Adrenal gland (tissue), 5 donors: Measurements from ENCODE around the gene TMEM252.

Source experiments
- POLR2A ChIP-seq, 2 donors: fragments of 450-650 bp; IDR thresholded peaks; one replicate each; pipeline ENCODE4 v1.6.1; 2017; ENCODE audit warnings: antibody characterized with exemption in 2 of 2, mild to moderate bottlenecking in 2 of 2, moderate library complexity in 1 of 2
- TF ChIP-seq, protein P1 (sequence below), 6 experiments: fragments of 450-650 bp in 4 of 6; fragments of 200-600 bp in 2 of 6; sonication (generic) in 1 of 6; IDR thresholded peaks; 1 replicate in 5 of 6; 2 replicates in 1 of 6; pipeline versions ENCODE4 v1.5.1 to v1.8.0; 2016 to 2021; ENCODE audit warnings: antibody characterized with exemption in 6 of 6, mild to moderate bottlenecking in 2 of 6, moderate library complexity in 1 of 6
- donor health status: DM: no; HTN: no; CAD: no.

DNA sequence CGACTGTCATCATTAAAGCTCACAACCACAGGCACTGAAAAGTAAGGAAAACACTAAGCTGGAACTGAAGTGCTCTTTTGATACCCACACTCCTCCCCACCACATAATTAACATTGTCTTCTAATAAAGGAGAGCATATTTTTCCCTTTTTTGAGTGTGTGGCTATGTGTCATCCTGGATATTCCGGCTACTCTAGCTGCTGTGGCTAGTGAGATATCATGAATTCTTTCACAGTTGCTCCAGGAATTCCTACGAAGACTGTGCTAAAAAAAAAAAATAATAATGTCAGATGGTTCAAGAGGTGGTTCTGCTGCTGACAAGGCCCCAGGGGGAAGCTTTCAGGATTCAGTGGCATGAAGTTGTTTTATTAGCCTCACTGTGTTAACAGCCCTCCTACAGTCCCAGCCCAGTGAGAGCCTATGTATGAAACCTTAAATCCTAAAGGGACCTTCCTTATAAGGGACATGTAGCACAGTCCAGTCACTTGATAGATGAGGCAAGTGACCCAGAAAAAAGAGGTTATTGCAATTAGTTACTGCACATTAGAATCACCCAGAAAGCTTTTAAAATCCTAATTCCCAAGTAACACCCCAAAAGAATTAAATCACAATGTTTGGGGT lies 46.6 kb downstream of the TMEM252 start:
- TF ChIP-seq, protein P1, sequence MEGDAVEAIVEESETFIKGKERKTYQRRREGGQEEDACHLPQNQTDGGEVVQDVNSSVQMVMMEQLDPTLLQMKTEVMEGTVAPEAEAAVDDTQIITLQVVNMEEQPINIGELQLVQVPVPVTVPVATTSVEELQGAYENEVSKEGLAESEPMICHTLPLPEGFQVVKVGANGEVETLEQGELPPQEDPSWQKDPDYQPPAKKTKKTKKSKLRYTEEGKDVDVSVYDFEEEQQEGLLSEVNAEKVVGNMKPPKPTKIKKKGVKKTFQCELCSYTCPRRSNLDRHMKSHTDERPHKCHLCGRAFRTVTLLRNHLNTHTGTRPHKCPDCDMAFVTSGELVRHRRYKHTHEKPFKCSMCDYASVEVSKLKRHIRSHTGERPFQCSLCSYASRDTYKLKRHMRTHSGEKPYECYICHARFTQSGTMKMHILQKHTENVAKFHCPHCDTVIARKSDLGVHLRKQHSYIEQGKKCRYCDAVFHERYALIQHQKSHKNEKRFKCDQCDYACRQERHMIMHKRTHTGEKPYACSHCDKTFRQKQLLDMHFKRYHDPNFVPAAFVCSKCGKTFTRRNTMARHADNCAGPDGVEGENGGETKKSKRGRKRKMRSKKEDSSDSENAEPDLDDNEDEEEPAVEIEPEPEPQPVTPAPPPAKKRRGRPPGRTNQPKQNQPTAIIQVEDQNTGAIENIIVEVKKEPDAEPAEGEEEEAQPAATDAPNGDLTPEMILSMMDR (IDR thresholded peaks at IDR 0.05) = no peak
- TF ChIP-seq POLR2A (IDR thresholded peaks at IDR 0.05) = no peak
